GM04503 (cell line): Measurements from ENCODE around the gene TNFSF18.

ENCODE experiments used
- DNase-seq: peaks from one replicate; pipeline ENCODE4 v3.0.0-alpha.2; 2012; ENCODE audit warnings: low read depth

The TNFSF18 gene

GRCh38 chr1:173038875-173039554, 11.7 kb downstream of the TNFSF18 start:
- DNase-seq: no peak

GRCh38 chr1:173024543-173024942, 26.2 kb downstream of the TNFSF18 start:
- DNase-seq: no peak

GRCh38 chr1:173023343-173023742, 27.4 kb downstream of the TNFSF18 start:
- DNase-seq: no peak

GRCh38 chr1:173020138-173020750, 30.5 kb downstream of the TNFSF18 start:
- DNase-seq: no peak

GRCh38 chr1:173017792-173018191, 32.9 kb downstream of the TNFSF18 start:
- no peak for DNase-seq

- no peak for DNase-seq
Observed at GRCh38 chr1:173016419-173016818, 34.3 kb downstream of the TNFSF18 start.

- no peak for DNase-seq
Observed at GRCh38 chr1:173015629-173016028, 35.1 kb downstream of the TNFSF18 start.

GRCh38 chr1:173014160-173014559, 36.6 kb downstream of the TNFSF18 start:
- DNase-seq: no peak

GRCh38 chr1:173012126-173012525, 38.6 kb downstream of the TNFSF18 start:
- no peak for DNase-seq

- no peak for DNase-seq
Observed at GRCh38 chr1:173009597-173009996, 41.1 kb downstream of the TNFSF18 start.

- DNase-seq: no peak
Observed at GRCh38 chr1:173005196-173005864, 45.4 kb downstream of the TNFSF18 start.

- DNase-seq: peak; percentile 79
Observed at GRCh38 chr1:173002891-173003838, 47.6 kb downstream of the TNFSF18 start.

- no peak for DNase-seq
Observed at GRCh38 chr1:172999349-172999748, 51.4 kb downstream of the TNFSF18 start.

GRCh38 chr1:172997941-172998361, 52.8 kb downstream of the TNFSF18 start:
- DNase-seq: peak; percentile 60

- DNase-seq: peak; percentile 85
Observed at GRCh38 chr1:172993640-172994039, 57.1 kb downstream of the TNFSF18 start.

- DNase-seq: no peak
Observed at GRCh38 chr1:172991674-172992400, 58.9 kb downstream of the TNFSF18 start.

GRCh38 chr1:172990598-172991215, 60.0 kb downstream of the TNFSF18 start:
- DNase-seq: peak; percentile 80
